SKM-1 (cell line): ENCODE results near the gene C1orf21.

Experiments
- DNase-seq: peaks from one replicate; lab custom pipeline; 2025; ENCODE audit not compliant: unreplicated experiment; lab: John Stamatoyannopoulos, UW

Gene C1orf21

GRCh38 chr1:184408580-184408979, 21.8 kb downstream of the C1orf21 start:
- no peak for DNase-seq

- DNase-seq: no peak
These were observed 22.2 kb downstream of the C1orf21 start for GRCh38 chr1:184409011-184409410.

GRCh38 chr1:184412472-184412871, 25.6 kb downstream of the C1orf21 start:
- DNase-seq: no peak

- DNase-seq: no peak
These were observed 29.7 kb downstream of the C1orf21 start for GRCh38 chr1:184416481-184416880.

GRCh38 chr1:184416946-184417345, 30.1 kb downstream of the C1orf21 start:
- no peak for DNase-seq

GRCh38 chr1:184417916-184418315, 31.1 kb downstream of the C1orf21 start:
- DNase-seq: no peak

GRCh38 chr1:184418652-184419349, 32.0 kb downstream of the C1orf21 start:
- peak; percentile 60 for DNase-seq

GRCh38 chr1:184419350-184420161, 32.7 kb downstream of the C1orf21 start:
- no peak for DNase-seq

- DNase-seq: no peak
These were observed 35.8 kb downstream of the C1orf21 start for GRCh38 chr1:184422490-184423233.

GRCh38 chr1:184423649-184424048, 36.8 kb downstream of the C1orf21 start:
- DNase-seq: no peak

- no peak for DNase-seq
These were observed 37.3 kb downstream of the C1orf21 start for GRCh38 chr1:184424157-184424556.

- no peak for DNase-seq
These were observed 38.1 kb downstream of the C1orf21 start for GRCh38 chr1:184424945-184425344.

GRCh38 chr1:184425449-184426277, 38.8 kb downstream of the C1orf21 start:
- no peak for DNase-seq

- DNase-seq: no peak
These were observed 39.4 kb downstream of the C1orf21 start for GRCh38 chr1:184426278-184426674.

GRCh38 chr1:184427722-184428121, 40.9 kb downstream of the C1orf21 start:
- DNase-seq: no peak

GRCh38 chr1:184428604-184429003, 41.8 kb downstream of the C1orf21 start:
- DNase-seq: no peak

- DNase-seq: no peak
These were observed 42.5 kb downstream of the C1orf21 start for GRCh38 chr1:184429335-184429734.

- DNase-seq: no peak
These were observed 47.2 kb downstream of the C1orf21 start for GRCh38 chr1:184433956-184434502.

- no peak for DNase-seq
These were observed 50.5 kb downstream of the C1orf21 start for GRCh38 chr1:184437291-184437690.

- DNase-seq: no peak
These were observed 51.5 kb downstream of the C1orf21 start for GRCh38 chr1:184438363-184438762.

GRCh38 chr1:184442260-184442659, 55.4 kb downstream of the C1orf21 start:
- no peak for DNase-seq
